ENCODE results near the gene KRT80.
A peak's percentile ranks its signal among the peaks of the same experiment; 100 is the strongest.

The KRT80 gene

DNA sequence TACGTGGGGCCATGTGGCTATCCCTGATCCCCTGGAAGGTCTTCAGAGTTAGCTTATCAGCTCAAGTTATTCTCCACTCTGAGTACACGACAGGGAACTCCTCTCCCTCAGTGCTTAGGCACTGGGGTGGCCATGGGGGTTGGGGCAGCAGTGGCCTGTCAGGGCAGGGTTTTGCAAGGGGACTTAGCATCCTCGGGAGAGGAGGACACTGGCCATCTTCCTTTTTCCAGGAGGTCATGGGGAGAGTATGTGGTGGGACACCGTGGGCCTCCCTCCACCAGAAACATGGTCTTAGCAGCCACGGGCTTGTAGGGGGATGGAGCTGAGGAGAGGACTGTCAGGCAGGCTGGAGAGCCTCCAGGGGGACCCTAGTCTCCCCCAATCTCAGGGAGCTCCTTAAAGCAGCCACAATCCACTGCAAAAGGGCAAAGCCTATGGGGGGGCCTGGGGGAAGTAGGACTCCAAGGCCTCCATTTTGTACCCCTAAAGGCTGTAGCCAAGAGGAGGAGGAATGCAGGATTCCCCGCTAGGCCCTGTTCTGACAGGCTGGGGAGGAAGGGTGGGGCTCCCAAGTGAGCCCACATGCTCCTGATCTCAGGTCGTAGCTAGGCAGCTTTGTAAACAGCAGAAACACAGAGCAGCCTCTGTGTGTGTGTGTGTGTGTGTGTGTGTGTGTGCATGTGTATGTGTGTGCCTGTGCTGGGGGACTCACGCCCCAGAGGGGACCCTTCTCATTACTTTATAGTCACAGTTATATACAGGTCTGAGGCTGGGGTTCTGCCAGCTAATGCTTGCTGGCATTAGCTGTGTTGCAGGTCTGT, 36.6 kb downstream of the KRT80 start:
- DNase-seq (ENCODE audit: low spot score): no peak

DNA sequence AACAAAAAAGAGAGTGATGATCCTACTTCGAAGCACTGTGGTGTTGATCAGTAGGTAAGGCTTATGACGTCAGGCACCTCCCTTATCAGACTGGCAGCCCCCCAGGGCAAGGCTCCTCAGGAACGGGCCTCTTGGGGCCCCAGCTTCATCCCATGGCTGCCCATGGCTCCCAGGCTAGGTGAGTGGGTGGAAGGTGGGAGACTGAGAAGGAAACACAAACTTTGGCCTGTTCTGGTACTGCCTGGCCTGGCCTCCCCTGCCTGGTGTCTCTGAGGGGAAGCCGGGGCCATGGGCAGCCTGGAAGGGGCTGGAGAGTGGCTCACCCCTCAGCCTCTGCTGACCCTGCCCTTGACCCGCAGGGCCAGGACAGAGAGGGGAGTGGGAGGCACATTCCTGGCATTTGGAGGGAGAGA, 38.9 kb downstream of the KRT80 start:
- DNase-seq (ENCODE audit: low spot score): no peak

DNA sequence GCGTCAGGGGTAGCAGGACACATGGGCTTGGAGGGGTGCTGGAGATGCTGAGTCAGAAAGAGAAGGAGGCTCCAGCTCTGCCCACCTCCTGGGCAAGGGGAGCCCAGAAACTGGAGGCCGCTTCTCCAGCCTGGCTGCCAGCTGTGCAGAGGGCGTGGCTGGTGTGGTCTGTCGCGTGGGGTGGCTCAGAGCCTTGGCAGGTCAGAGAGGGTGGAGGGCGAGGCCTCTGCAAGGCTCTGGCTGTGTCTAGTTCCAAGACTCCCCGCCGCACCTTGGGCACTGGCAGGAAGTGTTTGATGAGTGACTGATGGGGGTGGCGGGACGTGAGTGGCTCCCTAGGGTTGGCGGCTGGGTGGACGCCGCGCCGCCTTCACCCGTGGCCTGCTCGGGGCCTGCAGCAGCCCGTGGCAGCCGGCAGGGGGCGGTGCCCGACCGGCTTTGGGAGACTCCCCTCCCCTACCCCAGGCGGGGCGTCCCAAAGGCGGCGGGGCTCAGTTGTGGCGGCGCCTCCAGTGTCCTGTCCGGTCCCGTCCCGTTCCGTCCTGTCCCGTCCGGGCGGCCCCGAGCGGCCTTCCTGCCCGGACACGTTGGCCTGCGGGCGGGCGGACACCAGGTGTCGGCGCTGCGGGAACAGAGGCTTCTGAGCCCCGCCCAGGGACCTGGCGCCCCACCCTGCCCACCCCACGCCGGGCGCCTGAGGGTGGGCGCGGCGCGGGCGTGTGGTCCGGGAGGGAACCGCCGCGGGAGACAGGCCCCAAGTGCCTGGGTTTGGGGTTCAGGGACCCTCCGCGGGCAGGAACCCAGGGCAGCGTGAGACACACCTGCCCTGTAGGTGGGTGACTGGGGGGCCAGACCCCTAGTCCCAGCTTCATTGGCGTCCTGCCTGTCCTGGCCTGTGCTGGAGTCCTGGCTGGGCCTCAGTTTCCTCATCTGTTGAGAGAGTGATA, 39.7 kb downstream of the KRT80 start:
- no peak for DNase-seq (ENCODE audit: low spot score)

DNA sequence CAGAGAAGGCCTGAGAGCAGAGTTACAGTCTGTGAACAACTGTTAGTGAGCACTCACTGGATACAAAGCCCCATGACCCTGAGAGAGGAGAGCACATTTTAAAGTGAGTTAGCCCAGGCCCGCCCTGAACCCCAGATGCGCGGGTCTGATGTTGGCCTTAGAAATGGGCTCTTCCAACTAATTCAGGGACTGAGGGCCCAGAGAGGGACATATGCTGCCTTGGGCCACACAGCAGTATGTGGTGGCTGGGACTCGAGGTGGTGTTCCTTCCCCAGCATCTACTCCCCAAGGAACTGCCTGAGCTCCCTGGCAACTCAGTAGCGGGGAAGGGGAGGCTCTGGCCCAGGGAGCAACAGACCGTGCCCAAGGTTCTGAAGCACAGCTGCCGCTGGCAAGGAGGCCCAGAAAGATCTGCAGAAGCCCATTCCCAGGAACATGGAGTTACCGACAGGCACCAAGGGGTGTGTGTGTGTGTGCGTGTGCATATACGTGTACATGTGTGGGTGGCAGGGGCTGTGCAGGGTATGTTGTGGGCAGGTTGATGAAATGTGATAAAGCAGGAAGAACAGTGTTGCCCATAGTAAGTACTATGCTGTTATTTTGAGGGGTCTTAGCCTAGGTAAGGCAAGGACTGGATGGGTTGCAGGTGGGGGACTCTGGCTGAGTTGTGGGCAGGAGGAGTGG, 40.5 kb downstream of the KRT80 start:
- no peak for DNase-seq (ENCODE audit: low spot score)

DNA sequence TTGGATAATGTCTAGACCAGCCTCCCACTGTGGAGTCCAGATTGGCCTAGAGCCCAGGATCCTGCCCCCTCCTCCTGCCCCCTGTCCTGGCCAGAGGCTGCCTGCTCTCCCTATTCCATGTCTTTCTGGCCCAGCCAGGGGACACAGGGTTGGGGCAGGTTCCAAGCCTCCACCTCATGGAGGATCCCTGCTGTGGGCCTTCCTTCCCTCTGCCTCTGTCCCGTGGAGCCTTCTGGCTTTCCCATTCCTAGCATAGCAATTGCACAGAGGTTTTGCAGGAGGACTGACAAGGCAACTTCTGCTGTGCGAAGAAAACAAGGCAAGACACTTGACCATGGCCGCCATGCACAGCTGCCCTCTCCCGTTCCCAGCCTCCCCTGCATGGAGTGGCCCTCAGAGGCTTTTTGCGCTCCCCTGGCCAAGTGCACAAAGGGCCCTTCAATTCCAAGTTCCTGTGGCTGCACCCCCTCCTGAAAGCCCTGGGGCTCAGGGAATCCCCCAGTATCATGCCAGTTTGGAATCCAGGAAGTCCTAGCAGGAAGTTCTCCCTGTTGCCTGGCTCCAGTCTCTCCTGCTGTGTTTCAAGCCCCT, 42.1 kb downstream of the KRT80 start:
- DNase-seq (ENCODE audit: low spot score): no peak

DNA sequence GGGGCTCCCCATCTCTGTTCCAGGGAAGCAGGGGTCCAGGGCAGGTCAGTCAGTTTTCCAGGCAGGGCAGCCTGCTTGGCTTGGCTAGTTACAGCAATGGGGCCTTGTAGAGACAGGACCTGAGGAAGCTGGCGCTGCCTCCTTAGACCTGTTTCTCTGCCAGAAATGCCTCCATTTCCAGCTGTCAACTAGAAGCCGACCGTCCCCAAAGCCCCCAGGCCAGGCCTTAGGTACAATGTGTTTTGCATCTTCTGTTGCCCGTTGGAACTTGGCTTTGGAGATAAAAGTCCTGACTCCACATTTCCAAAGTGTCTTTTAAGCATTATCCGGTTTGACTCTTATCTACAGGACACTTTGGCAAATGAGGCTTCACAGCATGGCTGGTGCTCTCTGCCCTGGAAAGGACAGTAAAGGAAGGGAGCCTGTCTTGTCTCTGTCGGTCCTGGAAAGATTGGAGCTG, 42.6 kb downstream of the KRT80 start:
- DNase-seq (ENCODE audit: low spot score): peak; percentile 22

DNA sequence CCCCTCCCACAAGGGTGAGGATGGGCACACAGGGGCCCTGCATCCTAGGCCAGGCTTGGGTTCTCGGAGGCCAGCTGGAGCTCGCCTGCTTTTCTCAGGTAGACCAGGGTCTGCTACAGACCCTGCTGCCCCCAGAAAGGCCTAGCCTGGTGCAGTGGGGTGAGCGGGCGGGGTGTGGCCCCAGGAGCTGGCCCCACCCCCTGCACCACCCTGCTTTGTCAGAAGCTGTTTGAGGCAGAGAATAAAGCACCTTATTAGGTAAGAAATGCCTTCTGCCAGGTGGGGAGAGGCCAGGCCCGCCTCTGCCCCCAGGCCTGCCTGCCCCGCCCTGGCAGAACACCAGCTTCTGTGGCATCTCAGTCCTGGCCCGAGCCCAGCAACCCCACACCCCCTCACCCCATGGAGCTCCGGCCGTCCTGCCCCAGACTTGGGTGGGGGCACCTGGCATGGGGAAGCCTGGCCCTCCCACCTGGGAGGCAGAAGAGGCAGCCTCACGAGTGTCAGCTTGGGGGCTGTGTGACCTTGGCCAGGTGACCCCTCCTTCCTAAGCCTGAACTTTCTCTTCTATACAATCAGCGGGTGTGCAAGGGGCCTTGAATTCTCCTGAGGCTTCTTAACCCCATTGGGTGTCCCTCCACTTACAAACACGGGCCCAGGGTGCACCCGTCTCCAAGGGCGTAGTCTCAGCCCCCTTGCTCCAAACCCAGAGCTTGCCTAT, 43.2 kb downstream of the KRT80 start:
- no peak for DNase-seq (ENCODE audit: low spot score)

DNA sequence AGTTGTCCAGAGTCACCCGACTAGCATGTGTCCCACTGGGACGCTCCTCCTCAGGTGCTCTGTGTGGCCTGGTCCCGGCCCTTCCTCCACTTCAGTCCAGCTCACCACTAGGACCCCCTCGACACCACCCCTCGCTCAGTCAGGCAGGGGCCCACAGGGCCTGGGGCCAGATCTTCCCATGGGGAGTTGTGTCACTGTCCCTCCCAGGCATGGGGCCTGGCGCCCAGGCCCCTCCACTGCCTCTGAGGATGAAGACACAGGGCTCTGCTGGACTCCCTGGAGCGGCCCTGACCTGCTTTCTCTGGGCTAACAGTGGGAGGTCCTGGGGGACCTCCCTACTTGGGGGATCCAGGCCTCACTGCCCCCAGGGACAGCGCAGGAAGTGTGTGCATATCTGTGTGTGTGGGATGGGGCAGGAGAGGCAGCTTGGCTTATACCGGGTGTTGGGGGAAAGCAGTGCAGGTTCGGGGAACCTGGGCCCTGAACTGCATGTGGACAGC, 43.8 kb downstream of the KRT80 start:
- no peak for DNase-seq (ENCODE audit: low spot score)

DNA sequence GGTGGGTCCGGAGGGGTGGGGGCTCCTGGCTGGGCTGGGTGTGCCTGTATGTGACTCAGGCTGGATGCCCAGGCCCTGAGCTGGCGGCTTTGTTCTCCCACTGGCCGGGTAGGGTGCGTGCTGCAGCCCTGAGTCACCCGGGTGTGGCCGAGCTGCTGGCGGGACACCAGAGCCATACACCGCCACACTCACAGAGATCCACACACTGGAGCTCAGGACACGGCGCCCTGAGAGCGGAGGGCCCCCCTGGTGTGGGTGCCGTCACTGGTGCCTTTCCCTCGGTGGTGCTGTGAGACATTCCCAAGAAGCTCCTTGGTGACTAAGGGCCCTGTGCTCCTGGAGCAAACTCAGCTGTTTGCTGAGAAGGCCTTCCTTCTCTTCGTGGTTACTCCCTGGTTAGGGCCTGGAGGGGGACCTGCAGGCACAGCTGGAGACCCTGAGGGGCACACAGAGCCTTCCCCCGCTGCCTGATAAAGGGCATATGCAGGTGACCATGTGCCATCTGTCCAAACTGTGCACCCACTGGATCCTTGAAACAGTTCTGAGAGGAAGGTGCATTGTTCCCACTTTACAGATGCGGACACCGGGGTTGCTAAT, 44.3 kb downstream of the KRT80 start:
- no peak for DNase-seq (ENCODE audit: low spot score)

DNA sequence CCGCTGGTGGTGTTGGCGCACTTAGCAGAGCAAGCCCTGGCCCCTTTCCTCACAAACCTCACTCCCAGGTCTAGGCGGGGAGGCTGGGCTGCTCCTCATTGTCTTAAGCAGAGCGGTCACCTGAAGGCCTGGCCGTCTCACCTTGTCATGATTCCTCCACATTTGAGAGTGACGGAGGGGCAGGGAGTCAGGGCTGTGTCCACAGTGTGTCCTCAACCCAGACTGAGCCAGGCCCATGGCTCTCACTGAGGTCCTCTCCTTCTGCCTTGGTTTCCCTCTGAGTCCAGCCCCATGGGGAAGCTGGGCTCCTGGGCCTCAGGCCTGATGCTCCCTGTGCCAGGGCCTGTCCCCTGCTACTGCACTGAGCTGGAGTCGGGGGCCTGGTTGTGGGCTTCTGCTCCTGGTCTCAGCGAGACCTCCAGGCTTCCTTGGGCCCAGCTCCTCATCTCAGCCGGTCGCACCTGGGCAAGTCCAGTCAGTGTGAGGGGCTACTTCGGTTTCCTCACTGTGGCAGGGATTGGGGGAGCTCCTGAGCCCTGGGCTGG, 44.9 kb downstream of the KRT80 start:
- no peak for DNase-seq (ENCODE audit: low spot score)

DNA sequence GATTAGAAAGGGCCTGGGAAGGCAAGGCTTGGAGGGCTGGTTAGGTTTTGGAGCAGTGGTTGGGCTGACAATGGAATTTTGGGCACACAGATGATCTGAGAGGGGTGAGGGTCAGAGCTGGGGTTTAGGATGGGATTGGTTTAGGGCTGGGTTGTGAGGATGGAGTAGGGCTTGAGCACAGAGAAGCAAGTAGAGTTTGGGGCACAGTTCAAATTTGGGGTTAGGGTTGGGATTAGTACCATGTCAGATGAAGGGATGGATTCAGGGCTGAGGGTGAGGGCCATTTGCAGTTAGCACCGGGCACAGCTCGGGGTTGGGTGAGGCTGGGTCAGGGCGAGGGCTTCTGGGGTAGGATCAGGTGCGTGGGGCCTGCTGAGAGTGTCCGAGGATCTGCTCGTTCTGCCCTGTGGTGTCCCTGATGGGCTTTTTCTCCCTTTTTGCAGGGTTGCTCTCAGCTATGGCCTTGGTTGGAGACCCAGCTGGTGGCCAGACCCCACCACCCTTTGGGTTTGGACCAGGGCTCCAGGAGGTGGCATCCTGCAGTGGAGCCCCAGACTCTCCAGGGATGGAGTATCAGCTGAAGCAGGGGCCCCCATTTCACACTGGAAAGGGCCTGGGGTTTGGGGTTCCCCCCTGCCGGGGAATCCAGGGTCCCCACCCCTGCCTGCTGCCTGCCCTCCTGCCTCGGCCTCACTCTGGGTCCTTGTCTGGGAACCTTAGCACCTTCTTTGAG, 45.6 kb downstream of the KRT80 start:
- no peak for DNase-seq (ENCODE audit: low spot score)

DNA sequence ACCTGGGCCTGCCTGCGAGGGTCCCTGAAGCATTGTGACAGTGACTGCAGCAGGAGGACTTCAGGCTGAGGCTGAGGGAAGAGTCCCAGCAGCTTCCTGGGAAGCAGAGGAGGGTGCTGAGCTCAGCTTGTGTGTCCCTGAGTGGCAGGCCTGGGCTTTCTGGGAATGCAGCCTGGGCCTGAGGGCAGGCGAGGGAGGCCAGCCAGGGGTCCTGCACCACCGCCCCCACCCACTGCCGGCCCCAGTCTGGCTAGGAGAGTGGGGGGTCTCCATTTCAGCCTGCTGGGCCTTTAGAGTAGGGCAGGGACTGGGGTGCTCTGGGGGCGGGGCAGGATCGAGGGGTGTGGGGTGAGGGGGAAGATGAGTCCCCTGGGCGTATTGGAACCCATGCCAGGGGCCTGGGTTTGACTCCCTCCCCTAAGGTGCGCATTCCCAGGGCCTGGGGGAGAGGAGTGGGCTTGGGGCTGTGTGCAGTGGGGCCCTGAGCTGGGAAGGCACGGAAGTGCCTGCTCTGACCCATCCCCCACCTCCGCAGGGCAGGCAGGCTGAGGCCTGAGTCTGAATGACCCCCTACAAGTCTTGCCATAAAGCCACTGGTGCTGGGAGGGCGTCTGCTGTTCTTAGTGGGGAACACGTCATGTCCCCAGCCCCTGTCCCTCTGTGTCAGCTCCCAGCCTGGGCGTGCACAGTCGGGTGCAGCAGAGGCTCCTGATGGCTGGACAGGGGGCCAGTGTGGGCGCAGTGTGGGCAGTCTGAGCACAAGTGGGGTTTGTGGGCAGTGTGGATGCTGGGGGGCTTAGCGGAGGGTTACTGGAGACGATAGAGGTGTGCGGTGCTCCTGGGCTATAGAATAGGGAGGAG, 46.4 kb downstream of the KRT80 start:
- DNase-seq (ENCODE audit: low spot score): no peak

DNA sequence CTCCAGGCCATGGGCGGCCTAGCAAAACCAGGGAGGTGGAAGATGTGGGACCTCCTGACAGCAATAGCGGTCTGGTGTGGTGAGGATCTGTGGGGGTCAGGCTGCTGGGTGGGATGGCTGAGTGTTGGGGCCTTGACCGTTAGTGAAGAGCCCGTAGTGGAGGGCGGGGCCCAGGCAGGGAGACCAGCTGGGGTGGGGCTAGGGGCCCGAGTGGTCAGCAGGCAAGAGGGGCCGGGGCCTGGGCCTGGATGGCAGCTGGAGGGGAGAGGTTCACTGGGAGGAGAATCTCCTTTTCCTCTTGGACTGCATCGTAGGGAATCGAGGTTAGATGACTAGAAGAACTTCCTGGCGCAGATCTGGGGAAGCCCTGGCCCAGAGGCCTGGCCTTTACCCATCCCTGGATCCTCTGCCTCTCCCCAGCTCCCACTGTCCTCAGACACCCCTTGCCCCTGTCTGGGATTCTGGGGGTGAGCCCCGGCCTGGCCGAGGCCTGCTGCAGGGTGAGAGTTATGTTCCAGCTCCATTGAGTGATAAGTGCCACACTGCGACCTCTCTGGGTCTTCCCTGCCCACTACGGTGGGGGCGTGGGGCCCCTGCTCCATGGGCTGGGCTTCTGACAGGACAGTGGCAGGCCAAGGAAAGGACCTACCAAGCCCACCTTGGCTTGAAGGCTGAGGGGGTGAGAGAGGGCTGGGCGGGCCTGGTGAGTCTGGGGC, 47.1 kb downstream of the KRT80 start:
- DNase-seq (ENCODE audit: low spot score): no peak

DNA sequence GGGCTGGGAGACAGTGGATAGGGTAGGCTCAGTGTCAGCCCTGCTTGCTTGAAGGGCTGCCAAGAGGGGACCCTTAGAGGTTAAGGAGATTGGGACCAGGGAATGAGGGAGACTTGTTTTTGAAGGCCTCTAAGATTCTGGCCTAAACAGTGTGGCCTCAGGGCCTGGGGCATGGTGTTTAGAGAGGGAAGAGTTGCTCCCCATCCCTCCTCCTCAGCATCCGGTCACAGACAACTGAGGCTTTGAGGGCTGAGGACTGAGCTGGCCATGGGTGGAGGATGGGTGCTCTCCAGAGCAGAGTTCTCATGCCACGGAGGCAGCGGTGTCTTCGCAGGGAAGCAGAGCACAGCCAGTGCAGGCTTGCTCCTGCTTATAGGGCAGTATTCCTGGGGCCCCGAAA, 49.4 kb downstream of the KRT80 start:
- DNase-seq (ENCODE audit: low spot score): no peak

DNA sequence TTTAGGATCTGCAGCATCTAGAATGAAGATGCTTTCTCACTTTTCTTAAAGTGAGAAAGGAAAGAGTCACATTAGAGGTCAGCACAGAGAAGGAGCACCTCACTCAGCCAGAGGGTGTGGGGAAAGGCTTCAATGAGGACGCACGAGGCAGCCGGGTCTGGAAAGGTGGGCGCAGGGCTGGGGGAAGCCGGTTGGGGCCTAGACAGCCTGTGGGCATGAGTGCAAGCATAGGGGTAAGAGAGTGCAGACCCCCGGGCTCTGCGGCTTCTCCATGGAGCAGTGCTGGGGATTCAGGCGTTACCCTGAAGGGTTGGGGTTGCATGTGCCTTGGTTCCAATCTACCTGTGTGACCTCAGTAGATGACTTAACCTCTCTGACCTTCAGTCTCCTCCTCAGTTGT, 49.9 kb downstream of the KRT80 start:
- DNase-seq (ENCODE audit: low spot score): no peak

DNA sequence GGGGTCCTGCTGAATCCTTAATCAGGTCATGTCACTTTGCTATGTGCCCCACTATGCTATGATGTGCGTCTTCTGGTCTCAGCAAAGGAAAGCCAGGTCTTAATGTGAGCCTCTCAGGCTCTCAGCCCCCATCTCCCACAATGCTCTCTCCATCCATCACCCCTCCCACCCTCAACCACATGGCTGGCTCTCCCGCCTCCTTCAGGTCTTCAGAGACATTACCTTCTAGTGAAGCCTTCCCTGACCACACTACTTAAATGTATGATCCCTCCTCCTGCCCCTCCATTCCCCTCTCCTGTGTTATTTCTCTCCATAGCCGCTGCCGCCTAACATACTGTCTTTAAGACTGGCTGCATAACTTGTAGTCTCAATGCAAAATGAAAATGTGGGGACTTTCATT, 50.5 kb downstream of the KRT80 start:
- DNase-seq (ENCODE audit: low spot score): peak; percentile 16

DNA sequence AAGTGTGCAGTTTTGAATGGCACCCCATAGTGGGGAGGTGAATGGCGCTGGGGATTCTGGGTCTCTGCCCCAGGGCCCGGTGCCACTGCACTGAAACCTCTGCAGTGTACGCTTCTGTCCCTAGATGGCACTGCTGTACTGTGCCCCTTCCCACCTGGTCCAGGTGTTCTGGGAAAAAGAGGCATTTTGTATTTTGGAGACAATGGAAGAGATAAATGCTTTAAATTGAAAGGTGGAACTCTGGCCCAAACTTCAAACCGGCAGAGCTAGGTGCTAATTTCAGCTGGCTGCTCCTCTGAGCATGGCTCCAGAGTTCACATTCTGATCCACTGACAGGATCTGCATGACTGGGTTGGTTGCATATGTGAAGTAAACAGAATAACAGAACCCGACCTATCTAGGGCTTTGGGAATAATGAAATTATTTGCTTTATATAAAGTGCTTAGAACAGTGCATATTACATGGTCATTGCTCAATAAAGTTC, 52.2 kb downstream of the KRT80 start:
- peak; percentile 34 for DNase-seq (ENCODE audit: low spot score)

DNA sequence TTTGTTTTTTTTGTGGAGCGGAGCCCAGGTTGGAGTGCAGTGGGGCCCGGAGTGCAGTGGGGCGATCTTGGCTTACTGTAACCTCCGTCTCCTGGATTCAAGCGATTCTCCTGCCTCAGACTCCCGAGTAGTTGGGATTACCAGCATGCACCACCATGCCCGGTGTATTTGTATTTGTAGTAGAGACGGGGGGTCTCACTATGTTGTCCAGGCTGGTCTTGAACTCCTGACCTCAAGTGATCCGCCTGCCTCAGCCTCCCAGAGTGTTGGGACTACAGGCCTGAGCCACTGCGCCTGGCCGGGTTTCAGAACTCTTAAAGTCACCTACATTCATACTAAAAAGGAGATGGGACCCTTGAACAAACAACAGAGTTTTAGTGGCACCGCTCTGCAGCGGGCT, 52.7 kb downstream of the KRT80 start:
- DNase-seq (ENCODE audit: low spot score): no peak
